NCI-H345 treated with DMSO at 0.1 percent for 48 hours (cell line): ENCODE measurements around the gene OR10A7.
"Not testable (repeated sequence)": the region's sequence is repeated elsewhere in the genome, so short reads cannot be mapped to it uniquely, and the experiment has no call there.

Experiments used
- DNase-seq: peaks from one replicate; lab custom pipeline; 2025; ENCODE audit not compliant: unreplicated experiment; lab: John Stamatoyannopoulos, UW

Gene OR10A7, protein sequence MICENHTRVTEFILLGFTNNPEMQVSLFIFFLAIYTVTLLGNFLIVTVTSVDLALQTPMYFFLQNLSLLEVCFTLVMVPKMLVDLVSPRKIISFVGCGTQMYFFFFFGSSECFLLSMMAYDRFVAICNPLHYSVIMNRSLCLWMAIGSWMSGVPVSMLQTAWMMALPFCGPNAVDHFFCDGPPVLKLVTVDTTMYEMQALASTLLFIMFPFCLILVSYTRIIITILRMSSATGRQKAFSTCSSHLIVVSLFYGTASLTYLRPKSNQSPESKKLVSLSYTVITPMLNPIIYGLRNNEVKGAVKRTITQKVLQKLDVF

DNA sequence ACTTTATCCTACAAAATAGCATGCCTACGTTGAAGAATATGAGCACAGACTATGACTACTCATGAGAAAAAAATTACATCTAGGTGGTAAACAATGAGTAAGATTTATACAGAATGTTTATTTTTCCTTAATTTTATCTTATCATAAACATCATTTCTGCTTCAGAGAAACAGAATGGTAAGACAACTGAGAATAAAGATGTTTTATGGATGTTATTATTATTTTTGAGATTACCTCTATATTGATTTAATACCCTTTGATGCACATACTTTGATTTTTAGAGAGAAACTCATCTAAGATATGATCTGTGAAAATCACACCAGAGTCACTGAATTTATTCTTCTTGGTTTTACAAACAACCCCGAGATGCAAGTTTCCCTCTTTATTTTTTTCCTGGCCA is at the start of gene OR10A7:
Gene OR10A7 (plus strand): TSS at position 301 of the 400 bp plus-strand sequence. CDS start 0 bp downstream, at position 301.
- DNase-seq, result no peak

DNA sequence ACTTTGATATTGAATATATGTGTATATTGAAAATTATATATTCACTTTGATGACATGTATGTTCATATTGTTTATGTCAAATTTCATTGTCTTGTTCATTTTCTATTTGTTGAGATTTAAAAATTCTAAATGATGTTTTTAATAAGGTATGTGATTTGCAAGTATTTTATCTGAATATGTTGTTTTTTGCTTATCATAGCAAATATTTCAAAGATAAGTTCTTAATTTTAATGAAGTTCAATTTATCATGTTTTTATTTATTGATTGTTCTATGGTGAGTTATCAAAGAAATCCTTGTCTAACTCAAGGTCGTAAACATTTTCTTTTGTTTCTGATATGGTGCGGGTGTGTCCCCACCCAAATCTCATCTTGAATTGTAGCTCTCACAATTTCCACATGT is 49.4 kb upstream of the OR10A7 start:
- DNase-seq, result no peak

GRCh38 chr12:55171846-55172245 is 49.0 kb upstream of the OR10A7 start:
- DNase-seq, result not testable (repeated sequence)

DNA sequence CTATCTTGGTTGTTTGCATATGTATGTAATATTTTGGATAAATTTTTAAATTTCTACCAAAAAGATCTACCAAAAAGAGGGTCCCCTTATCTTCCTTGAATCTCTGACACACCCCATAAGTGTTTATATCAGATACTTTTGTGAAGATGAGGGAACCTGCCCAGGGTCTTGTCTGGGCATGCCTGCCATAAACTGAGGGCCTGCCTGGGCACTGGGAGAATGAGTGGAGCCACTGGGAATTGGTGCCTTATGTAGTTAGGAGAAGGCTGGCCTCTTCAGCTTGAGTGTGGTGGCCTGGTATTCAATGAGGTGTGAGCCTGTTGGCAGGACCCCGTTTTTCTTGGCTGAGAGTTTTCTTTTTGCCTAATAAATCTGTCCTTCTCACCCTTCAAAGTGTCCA is 48.1 kb upstream of the OR10A7 start:
- DNase-seq, result no peak

DNA sequence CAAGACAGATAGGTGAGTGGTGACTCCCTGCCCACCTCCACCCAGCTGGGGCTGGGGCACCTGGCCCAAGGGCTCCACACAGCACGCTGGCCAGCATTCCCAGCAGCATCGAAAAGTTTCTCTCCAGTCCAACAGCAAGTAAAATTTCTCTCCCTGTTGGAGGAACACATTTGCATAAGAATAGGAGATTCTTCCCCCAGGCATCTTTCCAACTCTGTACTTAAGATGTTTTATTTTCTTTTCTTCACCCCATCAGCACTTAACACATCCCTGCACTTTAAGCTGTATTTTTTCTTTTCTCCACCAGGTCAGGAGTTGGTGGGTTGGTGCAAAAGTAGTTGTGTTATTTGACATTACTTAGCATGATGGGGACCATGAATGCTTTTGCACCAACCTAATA is 47.4 kb upstream of the OR10A7 start:
- DNase-seq, result no peak

DNA sequence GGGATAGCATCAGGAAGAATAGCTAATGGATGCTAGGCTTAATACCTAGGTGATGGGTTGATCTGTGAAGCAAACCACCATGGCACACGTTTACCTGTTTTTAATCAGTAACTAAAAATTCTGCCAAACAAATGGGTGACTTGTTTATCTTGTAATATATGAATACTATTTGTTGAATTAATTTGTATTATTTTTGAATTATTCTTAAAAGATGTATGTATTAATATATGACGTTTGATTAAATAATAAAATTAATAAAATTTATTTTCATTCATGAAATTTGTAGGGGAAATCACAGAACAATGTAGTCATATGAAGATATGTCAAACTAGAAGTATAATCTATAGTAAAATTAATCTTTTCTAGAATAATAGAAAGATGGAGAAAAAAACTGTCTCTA is 32.3 kb upstream of the OR10A7 start:
- DNase-seq, result no peak

DNA sequence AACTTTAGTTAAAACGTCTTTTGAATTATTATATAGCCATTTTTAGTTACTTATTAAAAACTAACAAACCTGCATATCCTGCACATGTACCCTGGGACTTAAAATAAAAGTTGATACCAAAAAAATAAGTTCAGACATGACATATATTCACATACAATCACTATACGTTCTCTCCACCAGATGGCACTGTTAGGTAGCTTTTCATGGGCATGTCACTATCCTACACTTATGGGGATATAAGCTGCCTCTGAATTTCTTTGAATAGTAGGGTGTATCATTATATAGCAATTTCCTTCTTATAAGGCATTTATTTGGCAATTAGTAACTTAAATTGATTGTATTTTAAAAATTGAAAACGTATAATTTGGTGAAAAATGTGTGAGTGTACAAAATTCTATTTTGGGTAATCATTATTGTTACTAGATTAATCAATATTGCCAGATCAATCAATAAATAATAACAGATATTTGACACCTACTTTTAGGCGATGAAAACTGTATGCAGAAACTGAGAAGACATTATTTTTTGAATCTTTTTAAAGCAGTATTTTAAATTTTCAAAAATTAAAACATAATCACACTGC is 31.8 kb upstream of the OR10A7 start:
- DNase-seq, result peak; percentile 66

GRCh38 chr12:55194382-55194781 is 26.4 kb upstream of the OR10A7 start:
- DNase-seq, result no peak

DNA sequence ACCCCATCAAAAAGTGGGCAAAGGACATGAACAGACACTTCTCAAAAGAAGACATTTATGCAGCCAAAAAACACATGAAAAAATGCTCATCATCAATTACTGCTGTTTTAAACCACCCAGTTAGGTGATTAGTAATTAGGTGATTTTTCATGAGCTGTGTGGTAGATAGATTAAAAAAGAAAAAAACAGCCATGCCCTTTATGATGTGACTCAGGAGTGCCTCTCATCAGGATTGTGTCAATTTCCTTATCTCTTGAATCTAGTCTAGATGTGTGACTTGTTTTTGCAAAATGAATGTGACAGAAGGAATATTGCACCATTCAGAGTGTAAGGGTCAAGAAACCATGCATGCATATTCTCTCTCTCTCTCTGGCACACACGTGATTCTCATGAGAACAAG is 5.7 kb downstream of the OR10A7 start:
- DNase-seq, result no peak

GRCh38 chr12:55227643-55228042 is 6.8 kb downstream of the OR10A7 start:
- DNase-seq, result no peak

GRCh38 chr12:55244309-55244708 is 23.5 kb downstream of the OR10A7 start, which contains the start of gene OR6C74:
TSS of gene OR6C74 (plus strand) at chr12:55244609. CDS start at chr12:55247288, 2,679 bp downstream.
- no peak for DNase-seq

DNA sequence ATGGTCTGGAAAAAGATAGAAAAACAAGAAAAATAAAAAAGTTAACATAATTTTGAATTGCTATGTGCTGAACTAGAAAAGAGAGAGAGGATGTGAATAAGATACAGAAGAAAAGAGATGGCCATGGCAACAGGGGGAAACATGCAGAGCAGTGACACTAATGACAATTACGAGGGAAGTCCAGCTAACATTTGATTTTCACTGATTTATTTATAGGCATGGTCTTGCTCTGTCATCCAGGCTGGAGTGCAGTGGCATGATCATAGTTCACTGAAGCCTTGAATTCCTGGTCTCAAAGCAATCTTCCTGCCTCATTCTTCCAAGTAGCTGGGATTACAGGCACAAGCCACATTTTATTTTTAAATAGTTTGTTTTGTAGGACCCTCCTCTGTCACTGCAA is 25.3 kb downstream of the OR10A7 start:
- no peak for DNase-seq

- DNase-seq, result no peak
Observed at GRCh38 chr12:55250944-55251343, 30.1 kb downstream of the OR10A7 start.

- no peak for DNase-seq
Observed at GRCh38 chr12:55253281-55253680, 32.5 kb downstream of the OR10A7 start.

DNA sequence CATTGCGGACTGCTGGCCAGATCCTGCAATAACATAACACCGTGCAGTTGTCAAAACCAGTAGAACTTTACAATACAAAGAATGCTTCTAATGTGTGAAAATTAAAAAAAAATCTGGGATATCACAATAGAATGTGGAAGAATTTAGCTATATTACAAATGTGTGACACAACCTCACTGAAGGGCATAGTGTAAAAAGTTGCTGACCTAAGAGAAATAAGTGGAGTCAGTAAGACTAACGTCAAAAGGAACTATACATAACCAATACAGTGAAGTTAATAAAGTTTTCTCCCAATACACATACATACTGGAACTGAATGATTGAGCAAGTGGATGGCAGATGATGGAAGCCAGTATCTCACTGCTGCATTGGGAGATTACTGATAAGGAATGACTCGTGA is 36.0 kb downstream of the OR10A7 start:
- no peak for DNase-seq

DNA sequence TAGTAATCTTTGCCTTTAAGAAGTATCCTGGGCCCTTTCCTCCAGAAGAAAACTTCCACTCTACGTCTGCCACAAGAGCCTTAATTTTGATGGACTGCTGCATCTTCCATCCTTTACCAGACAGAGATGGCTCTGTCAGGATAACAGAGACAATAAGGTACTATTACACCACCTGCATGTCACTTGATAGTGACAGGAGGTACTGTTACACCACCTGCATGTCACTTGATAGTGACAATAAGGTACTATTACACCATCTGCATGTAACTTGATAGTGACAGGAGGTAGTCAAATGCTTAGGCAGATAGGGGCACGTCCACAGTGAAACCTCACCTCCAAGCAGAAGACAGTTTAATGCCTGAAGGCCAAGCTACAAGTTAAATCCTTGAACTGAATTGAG is 37.5 kb downstream of the OR10A7 start:
- DNase-seq, result no peak
